Liver (tissue), 9 donors: Measurements from ENCODE around the gene PANX1. TPM values are rescaled to one million over a fixed set of nuclear protein-coding genes. Genes with fewer than 3 reads are reported as not detected.
A peak's percentile ranks its signal among the peaks of the same experiment; 100 is the strongest.

ENCODE experiments used
- DNase-seq: peaks from one replicate; pipeline ENCODE4 v3.0.0-alpha.2; 2017; ENCODE audit warnings: low spot score
- H3K27ac ChIP-seq, 2 donors: one replicate each; pipeline ENCODE4 v1.7.0; 2013; ENCODE audit warnings: inconsistent platforms in 2 of 2, low read length in 2 of 2, control low read depth in 1 of 2, low read depth in 1 of 2, mild to moderate bottlenecking in 1 of 2
- H3K27me3 ChIP-seq, 4 donors: one replicate each; pipeline versions ENCODE4 v1.6.1 to v1.7.0; 2013; ENCODE audit warnings: low read length in 3 of 4, inconsistent platforms in 1 of 4, mild to moderate bottlenecking in 1 of 4, moderate library complexity in 1 of 4; ENCODE audit not compliant: control insufficient read depth in 4 of 4, insufficient read depth in 4 of 4
- H3K36me3 ChIP-seq, 4 donors: one replicate each; pipeline versions ENCODE4 v1.6.1 to v1.7.0; 2013; ENCODE audit warnings: low read length in 3 of 4, mild to moderate bottlenecking in 3 of 4, low read depth in 1 of 4, moderate library complexity in 1 of 4; ENCODE audit not compliant: control insufficient read depth in 4 of 4, insufficient read depth in 3 of 4
- H3K4me1 ChIP-seq, 4 donors: one replicate each; pipeline versions ENCODE4 v1.6.1 to v1.7.0; 2013; ENCODE audit warnings: low read length in 3 of 4, mild to moderate bottlenecking in 3 of 4, moderate library complexity in 1 of 4; ENCODE audit not compliant: control insufficient read depth in 4 of 4, insufficient read depth in 4 of 4
- H3K4me3 ChIP-seq, 3 donors: one replicate each; pipeline versions ENCODE4 v1.6.1 to v1.7.0; 2013; ENCODE audit warnings: low read length in 3 of 3, control low read depth in 1 of 3, low read depth in 1 of 3, mild to moderate bottlenecking in 1 of 3
- H3K9ac ChIP-seq, 2 donors: one replicate each; pipeline ENCODE4 v1.7.0; 2013; ENCODE audit warnings: low read length in 2 of 2, mild to moderate bottlenecking in 2 of 2, moderate library complexity in 2 of 2, control low read depth in 1 of 2, low read depth in 1 of 2
- H3K9me3 ChIP-seq, 4 donors: one replicate each; pipeline versions ENCODE4 v1.6.1 to v1.7.0; 2013; ENCODE audit warnings: low read length in 3 of 4; ENCODE audit not compliant: control insufficient read depth in 4 of 4
- EGR1 ChIP-seq, 2 donors: IDR thresholded peaks; 2 replicates each; pipeline ENCODE4 v1.6.1; 2016 to 2018; ENCODE audit warnings: antibody characterized with exemption in 2 of 2, low read depth in 2 of 2
- GABPA ChIP-seq, 2 donors: IDR thresholded peaks in 1 of 2; conservative IDR thresholded peaks in 1 of 2; 2 replicates each; pipeline ENCODE4 v1.6.1; 2016; ENCODE audit warnings: antibody characterized with exemption in 2 of 2, mild to moderate bottlenecking in 1 of 2, moderate library complexity in 1 of 2
- NR2F2 ChIP-seq: IDR thresholded peaks from 2 replicates; pipeline ENCODE4 v1.6.1; 2016; ENCODE audit warnings: antibody characterized with exemption
- RAD21 ChIP-seq, 2 donors: IDR thresholded peaks; 2 replicates each; pipeline ENCODE4 v1.6.1; 2016; ENCODE audit warnings: antibody characterized with exemption in 2 of 2, mild to moderate bottlenecking in 2 of 2
- RXRA ChIP-seq, 2 donors: IDR thresholded peaks; 2 replicates each; pipeline ENCODE4 v1.6.1; 2017 to 2018; ENCODE audit warnings: antibody characterized with exemption in 2 of 2, mild to moderate bottlenecking in 1 of 2
- SP1 ChIP-seq: IDR thresholded peaks from 2 replicates; pipeline ENCODE4 v1.6.1; 2018; ENCODE audit warnings: antibody characterized with exemption, mild to moderate bottlenecking
- TAF1 ChIP-seq: conservative IDR thresholded peaks from 2 replicates; pipeline ENCODE4 v1.6.1; 2016; ENCODE audit warnings: antibody characterized with exemption, mild to moderate bottlenecking
- WGBS: extraction: QIAGEN DNeasy Blood & Tissue Kit; methylation state at CpG from one replicate; pipeline ENCODE4 v1.1.7; 2013; 5-methylcytosine and 5-hydroxymethylcytosine counted together
- polyA plus RNA-seq, 2 donors: library from polyadenylated mRNA; stranded (reverse) in 1 of 2; unstranded in 1 of 2; fragments of 200-250 nt in 1 of 2; fragments of >200 nt in 1 of 2; fragmentation: Nextera tagmentation in 1 of 2; extraction: Ambion mirVana in 1 of 2; gene quantifications; one replicate each; pipeline versions ENCODE4 v1.2.1 to v1.2.3, GENCODE V29; 2013 to 2015
- total RNA-seq, 2 donors: library from RNA; depleted of rRNA; stranded (reverse); fragments of >200 nt; gene quantifications; one replicate each; pipeline ENCODE4 v1.2.3, GENCODE V29; 2014
- TF ChIP-seq, protein P1 (sequence below): IDR thresholded peaks from 2 replicates; pipeline ENCODE4 v1.6.1; 2016; ENCODE audit warnings: antibody characterized with exemption
- TF ChIP-seq, protein P2 (sequence below): IDR thresholded peaks from 2 replicates; pipeline ENCODE4 v1.6.1; 2016; ENCODE audit warnings: antibody characterized with exemption
- TF ChIP-seq, protein P3 (sequence below): IDR thresholded peaks from 2 replicates; pipeline ENCODE4 v1.6.1; 2016; ENCODE audit warnings: antibody characterized with exemption
- TF ChIP-seq, protein P4 (sequence below): fragments of 150-350 bp; IDR thresholded peaks from 2 replicates; pipeline ENCODE4 v1.5.1; 2017; ENCODE audit warnings: improper control_type of control experiment, low read depth, low read length; ENCODE audit not compliant: missing input control
- donor health status: healthy.
- donor health status: healthy.
- donor health status: healthy.
- donor health status: healthy.
- donor health status: healthy.

PANX1 gene
- total and polyA plus RNA-seq, 4 donors = 6.4 to 14.1 (median 8.4) TPM

DNA sequence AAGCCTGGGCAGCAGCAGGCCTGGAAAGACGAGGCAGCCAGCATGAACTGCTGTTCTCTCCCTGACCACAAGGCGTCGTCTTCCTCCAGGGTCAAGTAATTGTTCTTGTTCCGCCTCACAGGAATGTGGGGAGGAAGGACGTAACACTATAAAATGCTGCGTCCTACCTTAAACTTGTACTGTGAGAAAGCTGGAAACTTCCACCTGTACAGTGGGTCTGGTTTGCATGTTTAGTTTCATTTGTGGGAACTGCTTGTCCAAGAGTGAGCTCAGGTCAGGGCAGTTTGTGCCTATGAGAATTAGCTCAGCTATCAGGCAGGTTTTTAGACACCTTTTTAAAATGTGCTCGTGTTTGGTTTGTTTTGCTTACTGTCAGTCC lies 55.2 kb downstream of the PANX1 start:
- no peak overlapping the region for H3K27ac ChIP-seq
- TF ChIP-seq GABPA (IDR thresholded peaks at IDR 0.05 in 1 of 2, conservative IDR thresholded peaks at IDR 0.05 in 1 of 2) (no peak), SP1 (no peak), NR2F2 (no peak), TAF1 (no peak), EGR1 (IDR thresholded peaks at IDR 0.05; ENCODE audit: low read depth in 2 of 2) (no peak), RXRA (IDR thresholded peaks at IDR 0.05) (peak in 1 of 2 donors; percentile 43), RAD21 (IDR thresholded peaks at IDR 0.05) (peak; percentile 89 to 95)
- TF ChIP-seq, protein P1, sequence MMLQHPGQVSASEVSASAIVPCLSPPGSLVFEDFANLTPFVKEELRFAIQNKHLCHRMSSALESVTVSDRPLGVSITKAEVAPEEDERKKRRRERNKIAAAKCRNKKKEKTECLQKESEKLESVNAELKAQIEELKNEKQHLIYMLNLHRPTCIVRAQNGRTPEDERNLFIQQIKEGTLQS = no peak
- TF ChIP-seq, protein P2, sequence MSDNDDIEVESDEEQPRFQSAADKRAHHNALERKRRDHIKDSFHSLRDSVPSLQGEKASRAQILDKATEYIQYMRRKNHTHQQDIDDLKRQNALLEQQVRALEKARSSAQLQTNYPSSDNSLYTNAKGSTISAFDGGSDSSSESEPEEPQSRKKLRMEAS = no peak
- TF ChIP-seq, protein P3, sequence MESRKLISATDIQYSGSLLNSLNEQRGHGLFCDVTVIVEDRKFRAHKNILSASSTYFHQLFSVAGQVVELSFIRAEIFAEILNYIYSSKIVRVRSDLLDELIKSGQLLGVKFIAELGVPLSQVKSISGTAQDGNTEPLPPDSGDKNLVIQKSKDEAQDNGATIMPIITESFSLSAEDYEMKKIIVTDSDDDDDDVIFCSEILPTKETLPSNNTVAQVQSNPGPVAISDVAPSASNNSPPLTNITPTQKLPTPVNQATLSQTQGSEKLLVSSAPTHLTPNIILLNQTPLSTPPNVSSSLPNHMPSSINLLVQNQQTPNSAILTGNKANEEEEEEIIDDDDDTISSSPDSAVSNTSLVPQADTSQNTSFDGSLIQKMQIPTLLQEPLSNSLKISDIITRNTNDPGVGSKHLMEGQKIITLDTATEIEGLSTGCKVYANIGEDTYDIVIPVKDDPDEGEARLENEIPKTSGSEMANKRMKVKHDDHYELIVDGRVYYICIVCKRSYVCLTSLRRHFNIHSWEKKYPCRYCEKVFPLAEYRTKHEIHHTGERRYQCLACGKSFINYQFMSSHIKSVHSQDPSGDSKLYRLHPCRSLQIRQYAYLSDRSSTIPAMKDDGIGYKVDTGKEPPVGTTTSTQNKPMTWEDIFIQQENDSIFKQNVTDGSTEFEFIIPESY = no peak
- TF ChIP-seq, protein P4, sequence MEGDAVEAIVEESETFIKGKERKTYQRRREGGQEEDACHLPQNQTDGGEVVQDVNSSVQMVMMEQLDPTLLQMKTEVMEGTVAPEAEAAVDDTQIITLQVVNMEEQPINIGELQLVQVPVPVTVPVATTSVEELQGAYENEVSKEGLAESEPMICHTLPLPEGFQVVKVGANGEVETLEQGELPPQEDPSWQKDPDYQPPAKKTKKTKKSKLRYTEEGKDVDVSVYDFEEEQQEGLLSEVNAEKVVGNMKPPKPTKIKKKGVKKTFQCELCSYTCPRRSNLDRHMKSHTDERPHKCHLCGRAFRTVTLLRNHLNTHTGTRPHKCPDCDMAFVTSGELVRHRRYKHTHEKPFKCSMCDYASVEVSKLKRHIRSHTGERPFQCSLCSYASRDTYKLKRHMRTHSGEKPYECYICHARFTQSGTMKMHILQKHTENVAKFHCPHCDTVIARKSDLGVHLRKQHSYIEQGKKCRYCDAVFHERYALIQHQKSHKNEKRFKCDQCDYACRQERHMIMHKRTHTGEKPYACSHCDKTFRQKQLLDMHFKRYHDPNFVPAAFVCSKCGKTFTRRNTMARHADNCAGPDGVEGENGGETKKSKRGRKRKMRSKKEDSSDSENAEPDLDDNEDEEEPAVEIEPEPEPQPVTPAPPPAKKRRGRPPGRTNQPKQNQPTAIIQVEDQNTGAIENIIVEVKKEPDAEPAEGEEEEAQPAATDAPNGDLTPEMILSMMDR = peak; percentile 86

DNA sequence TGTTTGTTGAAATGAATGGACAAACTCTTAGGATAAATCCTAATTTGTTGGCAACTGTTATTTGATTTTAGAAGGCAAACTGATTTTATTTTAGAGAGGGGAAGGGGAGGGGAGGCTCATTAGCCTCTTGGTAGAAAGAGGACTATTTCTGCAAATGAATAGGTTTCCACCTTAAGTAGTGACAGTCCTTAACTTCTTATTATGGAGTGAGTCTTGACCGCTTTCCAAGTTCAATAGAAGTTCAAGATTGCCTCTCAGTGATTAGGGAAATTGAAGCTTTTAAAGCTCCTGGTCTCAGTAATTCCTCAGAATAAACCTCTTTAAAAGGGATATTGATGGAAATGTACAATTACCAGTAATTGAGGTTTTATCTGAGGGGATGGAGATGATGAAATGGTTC lies 55.7 kb downstream of the PANX1 start:
- Histone ChIP-seq H3K27ac (no peak overlapping the region), H3K4me3 (no peak overlapping the region), H3K9ac (no peak overlapping the region), H3K9me3 (no peaks in the 10 kb centered on the region), H3K36me3 (peaks cover 2 to 18% (median 6%) of the 10 kb centered on the region in 4 donors), H3K27me3 (no peaks in the 10 kb centered on the region), H3K4me1 (no peaks in the 10 kb centered on the region)
- 86% methylated on average over 1 of the region's 1 CpG for WGBS
- TF ChIP-seq, protein P3 = no peak
- TF ChIP-seq SP1 = no peak
- DNase-seq = no peak

More for the DNA sequence above, 55.2 kb downstream of the PANX1 start:
- H3K9ac ChIP-seq = no peak overlapping the region
- 34% methylated on average over 7 of the region's 7 CpGs for WGBS
- peak; percentile 74 for DNase-seq
- no peaks in the 10 kb centered on the region for H3K9me3 ChIP-seq
- no peaks in the 10 kb centered on the region for H3K4me1 ChIP-seq
- no peaks in the 10 kb centered on the region for H3K27me3 ChIP-seq
- H3K4me3 ChIP-seq = no peak overlapping the region
- H3K36me3 ChIP-seq = peaks cover 2 to 18% (median 6%) of the 10 kb centered on the region in 4 donors
